Measurements from ENCODE around the gene PANK4. TPM values are rescaled to one million over a fixed set of nuclear protein-coding genes. Genes with fewer than 3 reads are reported as not detected.
A peak's percentile ranks its signal among the peaks of the same experiment; 100 is the strongest.

The PANK4 gene
- total and polyA plus RNA-seq, 8 donors, result 9.7 to 26.4 (median 11.6) TPM

DNA sequence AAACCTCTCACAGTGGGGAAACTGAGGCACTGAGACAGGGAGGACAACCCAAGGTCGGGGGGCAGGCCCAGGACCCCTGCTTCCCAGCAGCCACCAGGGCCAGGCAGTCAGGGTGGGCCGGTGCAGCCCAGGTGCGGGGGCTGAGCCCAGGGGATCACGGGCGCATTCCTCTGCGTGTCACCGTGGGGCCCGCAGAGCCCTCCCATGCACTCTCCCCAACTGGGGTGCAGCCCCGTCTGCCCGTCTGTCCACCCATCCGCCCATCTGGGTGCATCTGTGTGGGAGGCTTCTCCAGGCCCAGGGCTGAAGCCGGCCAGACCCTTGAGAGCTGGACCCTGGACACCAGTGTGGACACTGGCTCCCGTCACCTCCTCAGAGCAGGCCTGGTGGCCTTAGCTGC lies 53.2 kb downstream of the PANK4 start:
- Histone ChIP-seq H3K27ac (no peak overlapping the region), H3K36me3 (no peaks in the 10 kb centered on the region), H3K27me3 (no peaks in the 10 kb centered on the region), H3K4me3 (no peak overlapping the region), H3K9me3 (no peaks in the 10 kb centered on the region), H3K4me1 (no peaks in the 10 kb centered on the region)
- no peak for DNase-seq
- no peak for ATAC-seq
- WGBS, 2 donors, result 73 to 79% methylated on average over 9 to 13 of the region's 13 CpGs
- TF ChIP-seq CTCF (IDR thresholded peaks at IDR 0.05), result no peak
- FAIRE-seq, result no peak
- intact Hi-C loops (cut with DNase I), result no loop called here

DNA sequence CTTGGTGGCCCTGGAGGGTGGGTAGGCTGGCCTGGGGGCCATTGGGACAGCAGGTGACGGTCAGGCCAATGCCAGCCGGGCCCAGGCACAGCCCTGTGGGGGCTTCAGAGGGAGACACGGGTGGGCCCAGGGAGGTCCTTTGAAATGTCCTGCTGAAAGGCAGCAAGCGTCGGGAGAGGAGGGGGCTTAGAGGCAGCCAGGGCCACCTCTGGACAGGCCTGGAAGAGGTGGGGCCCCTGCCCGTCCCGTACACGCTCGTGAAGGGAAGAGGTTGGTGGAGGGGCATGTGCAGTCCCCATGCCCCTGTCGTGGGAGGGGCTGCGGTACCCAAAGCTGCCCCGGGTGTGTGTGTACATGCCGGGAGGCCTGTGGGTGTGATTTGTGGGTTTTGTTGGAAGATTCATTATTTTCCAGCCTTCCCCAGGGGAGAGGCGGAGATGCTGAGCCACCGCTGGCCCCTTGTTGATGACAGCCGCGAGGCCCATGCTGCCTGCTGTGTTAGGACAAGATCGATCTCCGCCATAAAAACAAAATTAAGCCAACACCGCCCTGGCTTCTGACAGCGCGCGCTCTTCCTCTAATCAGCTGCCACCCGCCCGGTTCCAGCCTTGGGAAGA lies 53.7 kb downstream of the PANK4 start:
- Histone ChIP-seq H3K27me3 (no peaks in the 10 kb centered on the region), H3K4me1 (no peaks in the 10 kb centered on the region), H3K36me3 (no peaks in the 10 kb centered on the region), H3K27ac (no peak overlapping the region), H3K9me3 (no peaks in the 10 kb centered on the region), H3K4me3 (no peak overlapping the region)
- ATAC-seq, result no peak
- no peak for DNase-seq
- 49 to 68% methylated on average over 25 of the region's 25 CpGs for WGBS, 2 donors
- TF ChIP-seq CTCF (IDR thresholded peaks at IDR 0.05), result no peak
- FAIRE-seq, result no peak
- intact Hi-C loops (cut with DNase I), result no loop called here

- no peak for ATAC-seq
- FAIRE-seq, result no peak
- H3K4me3 ChIP-seq, result no peak overlapping the region
These were observed 54.3 kb downstream of the PANK4 start for GRCh38 chr1:2472109-2472508.

GRCh38 chr1:2471587-2472001 lies 54.8 kb downstream of the PANK4 start:
- Histone ChIP-seq H3K27me3 (peaks cover 0 to 7% (median 0%) of the 10 kb centered on the region in 4 donors), H3K4me3 (no peak overlapping the region), H3K4me1 (no peaks in the 10 kb centered on the region), H3K36me3 (no peaks in the 10 kb centered on the region), H3K9me3 (no peaks in the 10 kb centered on the region), H3K27ac (no peak overlapping the region)
- no peak for TF ChIP-seq CTCF (IDR thresholded peaks at IDR 0.05)
- WGBS, 2 donors, result 50 to 57% methylated on average over 14 to 15 of the region's 15 CpGs
- DNase-seq, result peak in 1 of 6 donors; percentile 6
- intact Hi-C loops (cut with DNase I), result no loop called here
- FAIRE-seq, result no peak
- peak in 2 of 4 donors; percentile 6 to 52 for ATAC-seq

More at GRCh38 chr1:2472109-2472508, 54.3 kb downstream of the PANK4 start:
- Histone ChIP-seq H3K36me3 (no peaks in the 10 kb centered on the region), H3K9me3 (no peaks in the 10 kb centered on the region), H3K27me3 (peaks cover 0 to 2% (median 0%) of the 10 kb centered on the region in 4 donors), H3K27ac (no peak overlapping the region), H3K4me1 (no peaks in the 10 kb centered on the region)
- TF ChIP-seq CTCF (IDR thresholded peaks at IDR 0.05), result no peak
- DNase-seq, result no peak
- intact Hi-C loops (cut with DNase I), result no loop called here
- 38 to 48% methylated on average over 11 to 17 of the region's 17 CpGs for WGBS, 2 donors

- TF ChIP-seq CTCF (IDR thresholded peaks at IDR 0.05), result no peak
- H3K9me3 ChIP-seq, result no peaks in the 10 kb centered on the region
- DNase-seq (no peak), FAIRE-seq (no peak), ATAC-seq (no peak)
- H3K27me3 ChIP-seq, result peaks cover 0 to 9% (median 0%) of the 10 kb centered on the region in 4 donors
- no peaks in the 10 kb centered on the region for H3K4me1 ChIP-seq
- H3K4me3 ChIP-seq, result no peak overlapping the region
- no peaks in the 10 kb centered on the region for H3K36me3 ChIP-seq
- 56% methylated on average over 6 to 7 of the region's 7 CpGs for WGBS, 2 donors
- intact Hi-C loops (cut with DNase I), result no loop called here
- no peak overlapping the region for H3K27ac ChIP-seq
These were observed 55.3 kb downstream of the PANK4 start for GRCh38 chr1:2471159-2471471.

Measured in pancreas (tissue), 10 donors.